Nucleus accumbens (tissue), 56 donors: ENCODE measurements around the gene RRAS2.
"Not testable (repeated sequence)": the region's sequence is repeated elsewhere in the genome, so short reads cannot be mapped to it uniquely, and the experiment has no call there.

Source experiments
- DNase-seq, 56 donors: peaks; one replicate each; lab custom pipeline; 2025; lab: John Stamatoyannopoulos, UW

RRAS2 gene

DNA sequence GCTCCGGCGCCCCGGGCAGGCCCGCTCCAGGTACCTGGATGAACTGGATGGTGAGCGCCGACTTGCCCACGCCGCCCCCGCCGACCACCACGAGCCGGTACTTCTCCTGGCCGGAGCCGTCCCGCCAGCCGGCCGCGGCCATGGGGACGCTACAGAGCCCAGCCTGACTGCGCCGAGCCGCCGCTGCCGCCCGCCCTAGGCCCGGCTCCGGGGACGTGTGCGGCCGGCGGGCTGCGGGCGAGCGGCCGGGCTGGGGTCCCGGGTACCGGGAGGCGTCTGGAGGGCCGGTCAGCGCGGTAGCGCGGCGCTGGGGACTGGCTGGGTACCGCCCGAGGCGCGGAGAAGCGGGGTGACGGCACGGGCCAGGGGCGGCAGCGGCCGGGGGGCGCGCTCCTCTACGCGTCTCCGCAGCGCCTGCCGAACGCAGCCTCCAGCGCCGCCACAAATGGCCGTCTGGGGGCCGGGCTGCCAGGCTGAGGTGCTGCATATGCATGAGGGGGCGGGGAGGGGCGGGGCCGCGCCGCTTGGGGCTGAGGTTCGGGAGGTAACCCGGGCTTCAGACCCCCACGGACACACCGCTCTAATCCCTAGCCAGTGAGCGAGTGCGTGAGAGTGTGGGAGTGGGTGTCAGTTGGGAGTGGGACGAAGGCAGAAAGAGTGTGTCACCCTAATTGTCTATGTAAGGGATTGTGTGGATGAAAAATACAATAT, at the start of gene RRAS2:
RRAS2 (minus strand) TSS at position 455 of the 711 bp plus-strand sequence; CDS start at position 142, 313 bp downstream.
- DNase-seq = peak in 44 of 56 donors; percentile 9 to 83 (median 48)

GRCh38 chr11:14408612-14409011, 49.6 kb upstream of the RRAS2 start:
- no peak for DNase-seq

DNA sequence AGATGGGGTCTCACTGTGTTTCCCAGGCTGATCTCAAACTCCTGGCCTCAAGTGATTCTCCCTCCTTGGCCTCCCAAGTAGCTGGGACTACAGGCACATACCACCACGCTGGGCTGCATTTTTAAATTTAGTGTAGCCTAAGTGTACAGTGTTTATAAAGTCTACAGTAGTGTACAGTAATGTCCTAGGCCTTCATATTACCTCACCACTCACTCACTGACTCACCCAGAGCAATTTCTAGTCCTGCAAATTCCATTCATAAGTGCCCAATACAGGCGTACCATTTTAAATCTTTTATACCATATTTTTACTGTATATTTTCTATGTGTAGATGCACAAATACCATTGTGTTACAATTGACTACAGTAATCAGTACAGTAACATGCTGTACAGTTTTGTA, 47.1 kb upstream of the RRAS2 start:
- not testable (repeated sequence) for DNase-seq

DNA sequence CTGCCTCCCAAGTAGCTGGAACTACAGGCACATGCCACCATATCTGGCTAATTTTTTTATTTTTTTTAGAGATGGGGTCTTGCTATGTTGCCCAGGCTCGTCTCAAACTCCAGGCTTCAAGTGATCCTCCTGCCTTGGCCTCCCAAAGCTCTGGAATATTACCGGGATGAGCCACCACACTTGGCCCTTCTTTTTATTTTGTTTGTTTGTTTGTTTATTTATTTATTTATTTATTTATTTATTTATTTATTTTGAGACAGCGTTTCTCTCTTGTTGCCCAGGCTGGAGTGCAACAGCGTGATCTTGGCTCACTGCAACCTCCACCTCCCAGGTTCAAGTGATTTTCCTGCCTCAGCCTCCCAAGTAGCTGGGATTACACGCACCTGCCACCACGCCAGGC, 44.5 kb upstream of the RRAS2 start:
- DNase-seq = not testable (repeated sequence)

GRCh38 chr11:14399087-14399486, 40.1 kb upstream of the RRAS2 start:
- DNase-seq = no peak

- no peak for DNase-seq
Measured at GRCh38 chr11:14396273-14396672, 37.3 kb upstream of the RRAS2 start.

DNA sequence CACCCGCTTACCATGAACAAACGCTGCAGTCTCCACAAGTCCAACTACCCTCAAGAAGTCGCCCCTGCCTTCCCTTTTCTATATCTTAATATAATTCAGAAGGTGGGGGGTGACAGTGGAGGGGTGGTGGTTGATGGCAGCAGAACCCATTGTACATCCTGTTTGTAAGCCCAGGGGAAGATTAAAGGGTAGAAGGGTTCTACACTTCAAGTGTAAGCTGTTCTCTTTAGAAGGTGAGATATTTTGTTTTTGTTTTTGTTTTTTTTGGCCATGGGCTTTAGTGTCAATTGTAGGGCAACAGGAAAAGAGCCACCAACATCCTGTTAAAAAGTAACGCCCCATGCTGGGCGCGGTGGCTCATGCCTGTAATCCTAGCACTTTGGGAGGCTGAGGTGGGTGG, 34.9 kb upstream of the RRAS2 start:
- no peak for DNase-seq

DNA sequence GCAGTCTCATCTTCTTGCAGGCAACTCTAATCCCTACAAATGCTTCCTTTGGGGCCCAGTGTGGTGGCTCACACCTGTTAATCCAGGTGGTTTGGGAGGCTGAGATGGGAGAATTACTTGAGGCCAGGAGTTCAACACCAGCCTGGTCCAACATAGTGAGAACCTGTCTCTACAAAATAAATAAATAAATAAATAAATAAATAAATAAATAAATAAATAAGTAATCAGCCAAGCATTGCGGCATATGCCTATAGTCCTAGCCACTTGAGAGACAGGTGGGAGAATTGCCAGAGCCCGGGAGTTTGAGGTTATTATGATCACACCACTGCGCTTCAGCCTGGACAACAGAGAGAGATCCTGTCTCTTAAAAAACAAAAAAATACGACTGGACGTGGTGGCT, 34.1 kb upstream of the RRAS2 start:
- DNase-seq = no peak

DNA sequence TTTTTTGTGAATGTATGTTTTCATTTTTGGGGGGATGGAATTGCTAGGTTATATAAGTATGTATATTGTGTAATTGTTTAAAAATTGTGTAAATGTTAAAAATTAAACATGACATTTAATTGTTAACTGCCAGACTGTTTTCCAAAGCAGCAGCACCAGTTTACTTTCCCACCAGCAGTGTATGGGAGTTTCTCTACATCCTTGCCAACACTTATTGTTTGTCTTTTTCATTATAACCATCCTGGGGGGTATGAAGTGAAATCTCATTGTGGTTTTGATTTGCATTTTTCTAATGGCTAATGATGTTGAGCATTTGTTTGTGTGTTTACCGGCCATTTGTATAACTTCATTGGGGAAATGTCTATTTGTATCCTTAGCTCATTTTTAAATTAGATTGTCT, 31.7 kb upstream of the RRAS2 start:
- no peak for DNase-seq

DNA sequence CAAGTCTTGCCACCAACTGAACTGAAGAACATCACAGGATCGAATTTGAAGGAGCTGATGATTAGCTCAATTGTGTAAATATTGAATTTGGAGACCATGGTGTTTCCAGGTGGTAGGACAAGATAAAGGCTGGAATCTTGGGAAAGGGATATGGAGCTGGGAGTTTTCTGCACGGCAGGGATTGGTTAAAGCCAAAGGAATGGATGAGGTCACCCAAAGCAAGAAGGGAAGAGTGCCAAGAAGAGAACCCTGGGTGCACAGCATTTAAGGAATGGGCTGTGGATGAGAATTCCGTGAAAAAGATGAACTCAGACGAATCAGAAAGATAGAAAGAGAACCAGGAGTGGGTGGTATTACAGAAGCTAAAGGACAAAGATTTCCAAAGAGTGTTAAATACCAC, 29.4 kb upstream of the RRAS2 start:
- DNase-seq = no peak

GRCh38 chr11:14386895-14387480, 28.0 kb upstream of the RRAS2 start:
- peak in 54 of 56 donors; percentile 8 to 92 (median 64) for DNase-seq

- no peak for DNase-seq
Measured at GRCh38 chr11:14386081-14386480, 27.1 kb upstream of the RRAS2 start.

GRCh38 chr11:14384338-14384737, 25.4 kb upstream of the RRAS2 start:
- DNase-seq = no peak

DNA sequence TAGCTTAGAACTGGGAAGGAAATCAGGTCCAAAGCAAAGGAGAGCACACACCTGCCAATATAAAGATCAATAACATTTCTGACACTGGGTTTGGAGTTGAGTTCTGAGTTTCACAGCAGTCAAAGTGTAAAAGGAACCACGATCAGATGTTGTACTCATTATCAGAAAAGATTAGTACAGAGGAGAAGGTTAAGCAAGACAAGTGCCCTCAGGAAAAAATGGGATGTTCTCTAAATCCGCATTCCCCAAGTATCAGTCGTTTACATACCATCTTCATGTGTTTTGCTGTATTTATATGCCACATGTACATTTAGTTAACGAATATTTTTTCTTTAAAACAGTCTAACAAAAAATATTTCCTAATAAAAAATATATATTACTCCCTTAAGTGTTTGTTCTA, 23.0 kb upstream of the RRAS2 start:
- DNase-seq = no peak

DNA sequence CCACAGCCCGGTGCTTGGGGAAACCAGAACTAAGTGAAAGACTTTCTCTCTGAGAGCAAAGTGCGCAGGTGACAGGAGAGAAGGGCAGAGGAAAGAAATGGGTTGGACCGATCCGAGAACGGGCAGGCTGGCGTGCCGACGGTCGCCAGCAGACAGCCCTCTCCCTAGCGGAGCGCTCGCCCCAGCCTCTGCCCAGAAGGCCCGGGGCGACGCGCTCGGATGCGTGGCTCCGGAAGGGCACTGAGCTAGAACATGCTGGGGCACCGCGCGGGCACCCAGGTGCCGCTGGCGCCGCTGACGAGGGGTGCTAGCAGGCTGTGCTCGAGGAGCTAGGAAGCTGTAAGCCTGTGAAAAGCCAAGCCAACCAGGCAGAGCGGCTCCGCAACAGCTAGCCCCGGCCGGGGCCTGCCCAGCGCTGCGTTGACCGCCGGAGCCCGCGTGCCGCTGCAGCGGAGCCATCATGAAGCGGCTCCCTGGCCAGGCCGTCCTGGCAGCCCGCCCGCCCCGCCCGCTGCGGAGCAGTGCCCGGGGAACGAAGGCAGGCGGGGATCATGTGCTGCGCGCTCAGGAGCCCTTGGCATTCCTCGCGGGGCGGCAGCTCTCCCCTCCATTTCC, 22.1 kb upstream of the RRAS2 start:
- peak in 51 of 56 donors; percentile 13 to 84 (median 56) for DNase-seq

- DNase-seq = no peak
Measured at GRCh38 chr11:14380125-14380936, 21.3 kb upstream of the RRAS2 start.

DNA sequence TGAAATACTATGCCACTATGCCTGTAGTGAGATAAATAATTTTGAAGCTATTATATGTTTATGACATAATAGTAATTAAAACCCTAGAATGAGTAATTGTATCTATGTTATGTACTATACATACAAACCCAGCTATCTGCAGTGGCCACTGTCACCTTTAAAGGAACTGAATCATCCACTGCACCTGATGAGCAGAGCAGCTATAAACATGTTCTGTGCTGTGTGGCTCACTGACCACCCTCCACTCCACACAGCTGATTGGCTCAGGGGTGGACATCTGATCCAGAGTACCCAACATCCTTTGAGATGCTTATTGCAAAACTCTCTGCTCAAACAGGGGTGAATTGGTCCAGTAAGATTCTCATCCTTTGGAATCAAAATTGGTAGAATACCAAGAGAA, 19.2 kb upstream of the RRAS2 start:
- no peak for DNase-seq

- no peak for DNase-seq
Measured at GRCh38 chr11:14376920-14377319, 17.9 kb upstream of the RRAS2 start.

GRCh38 chr11:14374922-14375830, 16.2 kb upstream of the RRAS2 start:
- no peak for DNase-seq
